GM12874 (cell line): ENCODE results near the gene SMAD1.

Experiments used
- CTCF ChIP-seq: IDR thresholded peaks from 2 replicates; pipeline ENCODE4 v1.5.1; 2011; ENCODE audit warnings: low read depth, mild to moderate bottlenecking, control low read depth, low read length, moderate library complexity; ENCODE audit not compliant: insufficient read depth

The SMAD1 gene

GRCh38 chr4:145481164-145481941, at the start of gene SMAD1:
SMAD1 (plus strand) TSS chr4:145481853; CDS start chr4:145514614, 32,761 bp downstream.
- TF ChIP-seq CTCF: no peak

GRCh38 chr4:145433684-145434083, 48.0 kb upstream of the SMAD1 start:
- TF ChIP-seq CTCF: no peak

GRCh38 chr4:145435646-145436045, 46.0 kb upstream of the SMAD1 start:
- TF ChIP-seq CTCF: no peak

- no peak for TF ChIP-seq CTCF
Measured at GRCh38 chr4:145436114-145436513, 45.5 kb upstream of the SMAD1 start.

- TF ChIP-seq CTCF: no peak
Measured at GRCh38 chr4:145436796-145437195, 44.9 kb upstream of the SMAD1 start.

GRCh38 chr4:145437466-145437865, 44.2 kb upstream of the SMAD1 start:
- no peak for TF ChIP-seq CTCF

- TF ChIP-seq CTCF: no peak
Measured at GRCh38 chr4:145438298-145438697, 43.4 kb upstream of the SMAD1 start.
